Measurements from ENCODE around the gene TPRA1.
"Not testable (repeated sequence)": the region's sequence is repeated elsewhere in the genome, so short reads cannot be mapped to it uniquely, and the experiment has no call there.

TPRA1 gene

GRCh38 chr3:127535106-127535785, 55.3 kb downstream of the TPRA1 start:
- no peak for DNase-seq

- no peak for DNase-seq
Measured at GRCh38 chr3:127534564-127534963, 56.0 kb downstream of the TPRA1 start.

- DNase-seq, result no peak
Measured at GRCh38 chr3:127534161-127534451, 56.4 kb downstream of the TPRA1 start.

DNA sequence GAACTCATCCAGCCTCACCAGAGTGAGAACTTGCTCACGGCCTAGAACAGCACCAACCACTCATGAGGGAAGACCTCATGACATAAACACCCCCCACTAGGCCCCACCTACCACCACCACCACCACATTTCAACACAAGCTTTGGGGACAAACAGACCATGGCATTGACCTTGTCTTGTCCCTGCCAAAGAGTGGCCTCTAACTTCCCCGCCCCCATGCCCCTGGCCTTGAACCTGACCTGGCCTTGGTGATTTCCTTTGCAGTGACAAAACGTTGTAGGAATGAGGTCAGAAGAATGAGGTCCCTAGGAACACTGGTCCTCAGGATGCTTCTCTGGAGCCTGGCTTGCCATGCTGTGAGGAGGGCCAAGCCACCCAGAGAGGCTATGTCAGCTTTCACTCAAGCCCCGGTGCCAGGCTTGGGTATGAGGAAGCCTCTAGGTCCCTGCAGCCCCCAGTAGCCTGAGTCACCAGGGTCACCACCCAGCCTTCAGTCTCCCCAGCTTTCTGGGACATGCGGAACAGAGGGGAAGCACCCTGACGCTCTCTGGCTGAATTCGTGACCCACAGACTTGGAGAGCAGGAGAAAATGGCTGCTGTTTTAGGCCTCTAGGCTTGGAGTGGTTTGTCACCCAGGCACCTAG, 57.9 kb downstream of the TPRA1 start:
- DNase-seq, result no peak

GRCh38 chr3:127531821-127532220, 58.7 kb downstream of the TPRA1 start:
- no peak for DNase-seq

GRCh38 chr3:127530863-127531262, 59.7 kb downstream of the TPRA1 start:
- DNase-seq, result not testable (repeated sequence)

- no peak for DNase-seq
Measured at GRCh38 chr3:127529346-127530188, 61.0 kb downstream of the TPRA1 start.

- no peak for DNase-seq
Measured at GRCh38 chr3:127525373-127525772, 65.2 kb downstream of the TPRA1 start.

DNA sequence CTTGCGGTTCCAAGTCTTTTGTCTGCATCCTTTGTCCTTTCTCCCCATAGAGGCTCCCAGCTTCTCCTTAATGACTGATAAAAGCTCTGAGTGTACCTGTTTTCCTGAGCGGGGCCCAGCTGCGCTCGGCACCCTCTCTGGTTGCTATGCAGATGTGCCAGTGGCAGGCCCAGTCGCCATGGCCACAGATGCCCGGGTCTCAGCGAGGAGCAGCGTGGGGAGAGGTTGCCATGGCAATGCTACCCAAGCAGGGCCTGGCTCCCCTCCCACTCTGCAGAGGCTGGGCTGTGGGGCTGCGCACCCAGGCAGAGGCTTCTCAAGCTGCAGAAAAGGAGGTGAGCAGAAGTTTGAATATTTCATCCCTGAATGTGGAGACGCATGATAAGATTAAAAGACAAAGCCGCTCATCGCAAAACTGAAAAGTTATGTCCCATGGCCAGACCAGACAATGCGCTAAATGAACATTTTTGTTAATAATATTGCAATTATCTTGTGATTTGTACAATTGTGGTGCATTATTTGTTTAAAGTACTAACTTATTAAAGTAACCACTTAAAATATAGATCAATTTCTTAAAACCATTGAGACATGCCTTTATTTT, 66.1 kb downstream of the TPRA1 start:
- no peak for DNase-seq
